ENCODE measurements around the gene ZBTB42. TPM values are rescaled to one million over a fixed set of nuclear protein-coding genes. Genes with fewer than 3 reads are reported as not detected.

ZBTB42 gene
- total RNA-seq, 2 donors from 2014 or later, result 28.4 to 40.9 TPM

DNA sequence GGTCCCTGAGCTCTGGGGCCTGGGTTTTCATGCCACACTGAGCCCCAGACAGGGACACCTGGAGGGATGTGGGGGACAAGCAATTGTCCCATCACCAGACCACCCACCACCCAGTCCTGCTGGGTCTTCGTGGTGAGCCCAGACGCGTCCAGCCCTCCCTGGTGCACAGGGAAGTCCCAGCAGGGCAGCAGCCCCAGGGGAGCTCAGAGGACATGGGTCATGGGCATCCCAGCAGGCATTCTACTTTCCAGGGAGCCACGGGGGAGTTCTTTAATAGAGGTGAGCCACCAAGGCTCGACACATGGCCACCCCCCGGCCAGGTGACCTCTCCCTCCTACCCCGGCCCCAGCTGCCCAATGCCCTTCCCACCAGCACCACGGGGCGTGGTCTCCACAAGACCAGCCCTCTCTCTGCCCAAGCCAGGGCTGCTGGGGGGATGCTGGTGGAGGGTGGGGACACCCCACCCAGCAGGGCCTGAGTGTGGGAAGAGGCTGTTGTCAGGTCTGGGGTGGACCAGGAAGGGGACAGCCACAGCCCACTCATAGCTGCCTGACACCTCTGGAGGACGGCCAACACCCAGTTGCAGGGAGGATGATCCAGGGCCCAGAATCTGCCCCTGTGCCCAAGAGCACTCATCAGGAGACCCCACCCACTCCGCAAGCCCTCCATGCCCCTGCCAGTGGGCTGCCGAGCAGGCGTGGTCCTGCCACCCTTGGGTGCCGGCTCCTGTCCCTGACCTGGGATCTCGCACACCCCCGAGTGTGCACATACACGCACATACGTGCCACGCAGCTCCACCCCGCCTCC, 19.4 kb upstream of the ZBTB42 start:
- Histone ChIP-seq H3K9me3 (no peaks in the 10 kb centered on the region), H3K4me3 (no peak overlapping the region), H3K36me3 (no peaks in the 10 kb centered on the region), H3K4me1 (replicated peaks) (peaks cover 6% of the 10 kb centered on the region), H3K27me3 (replicated peaks; ENCODE audit: insufficient read depth) (no peaks in the 10 kb centered on the region), H3K27ac (no peak overlapping the region)
- TF ChIP-seq POLR2AphosphoS5 (IDR thresholded peaks at IDR 0.05), result no peak
- no peak for TF ChIP-seq CTCF (IDR thresholded peaks at IDR 0.05)
- TF ChIP-seq POLR2A (IDR thresholded peaks at IDR 0.05), result no peak
- no peak for DNase-seq (ENCODE audit: low spot score)
- 83% methylated on average over 17 of the region's 20 CpGs for WGBS
- intact Hi-C loops (cut with DNase I), result no loop called here

GRCh38 chr14:104782086-104782807, 18.7 kb upstream of the ZBTB42 start:
- WGBS, result 84% methylated on average over 27 of the region's 28 CpGs
- no peaks in the 10 kb centered on the region for H3K9me3 ChIP-seq
- TF ChIP-seq CTCF (IDR thresholded peaks at IDR 0.05), result no peak
- no peak for TF ChIP-seq POLR2A (IDR thresholded peaks at IDR 0.05)
- intact Hi-C loops (cut with DNase I), result no loop called here
- H3K36me3 ChIP-seq, result no peaks in the 10 kb centered on the region
- H3K4me1 ChIP-seq (replicated peaks), result peaks cover 13% of the 10 kb centered on the region
- no peak overlapping the region for H3K27ac ChIP-seq
- H3K27me3 ChIP-seq (replicated peaks; ENCODE audit: insufficient read depth), result no peaks in the 10 kb centered on the region
- no peak overlapping the region for H3K4me3 ChIP-seq
- DNase-seq (ENCODE audit: low spot score), result no peak

- TF ChIP-seq POLR2AphosphoS5 (IDR thresholded peaks at IDR 0.05) (no peak), CTCF (IDR thresholded peaks at IDR 0.05) (no peak)
- H3K27me3 ChIP-seq (replicated peaks; ENCODE audit: insufficient read depth), result no peaks in the 10 kb centered on the region
- no peaks in the 10 kb centered on the region for H3K36me3 ChIP-seq
- intact Hi-C loops (cut with DNase I), result no loop called here
- H3K4me3 ChIP-seq, result no peak overlapping the region
- no peaks in the 10 kb centered on the region for H3K9me3 ChIP-seq
- DNase-seq (ENCODE audit: low spot score), result no peak
- no peak overlapping the region for H3K27ac ChIP-seq
- H3K4me1 ChIP-seq (replicated peaks), result peaks cover 17% of the 10 kb centered on the region
- 74% methylated on average over 13 of the region's 13 CpGs for WGBS
Observed at GRCh38 chr14:104782808-104783139, 18.1 kb upstream of the ZBTB42 start.

DNA sequence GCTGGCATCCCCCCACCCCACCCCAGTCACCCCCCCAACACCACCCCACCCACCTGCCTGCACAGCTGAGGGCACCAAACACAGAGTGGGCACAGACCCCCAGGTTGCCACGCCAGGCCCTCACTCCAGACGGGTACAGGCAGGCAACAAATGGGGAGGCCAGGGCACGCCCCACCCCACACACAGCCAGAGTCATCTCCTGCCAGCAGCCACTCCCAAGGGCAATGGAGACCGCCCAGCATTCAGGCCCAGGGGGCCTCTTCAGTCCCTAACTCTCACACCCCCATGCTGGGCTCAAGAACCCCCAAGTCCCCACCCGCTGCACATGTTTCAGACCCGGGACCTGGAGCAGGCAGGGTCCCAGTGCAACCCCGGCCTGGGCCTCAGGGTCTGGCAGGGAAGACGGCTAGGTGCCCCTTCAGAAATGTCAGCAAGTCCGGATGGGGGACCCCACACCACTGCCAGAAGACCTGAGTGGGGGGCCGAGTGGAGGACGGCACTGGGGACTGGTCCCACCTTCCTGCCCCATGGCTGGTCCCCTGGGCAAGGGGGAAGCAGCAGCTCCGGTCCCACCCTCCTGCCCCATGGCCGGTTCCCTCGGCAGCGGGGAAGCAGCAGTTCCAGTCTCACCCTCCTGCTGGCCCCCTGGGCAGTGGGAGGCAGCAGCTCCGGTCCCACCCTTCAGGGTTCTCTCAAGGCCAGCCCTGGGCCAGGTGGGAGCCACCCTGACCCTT, 17.2 kb upstream of the ZBTB42 start:
- no peak for DNase-seq (ENCODE audit: low spot score)
- peak overlapping the region in 1 of 2 donors; percentile 51 for H3K27ac ChIP-seq
- no peak overlapping the region for H3K4me3 ChIP-seq
- WGBS, result 78% methylated on average over 9 of the region's 16 CpGs
- H3K36me3 ChIP-seq, result no peaks in the 10 kb centered on the region
- intact Hi-C loops (cut with DNase I), result no loop called here
- peaks cover 21% of the 10 kb centered on the region for H3K4me1 ChIP-seq (replicated peaks)
- no peaks in the 10 kb centered on the region for H3K27me3 ChIP-seq (replicated peaks; ENCODE audit: insufficient read depth)
- no peaks in the 10 kb centered on the region for H3K9me3 ChIP-seq
- TF ChIP-seq CTCF (IDR thresholded peaks at IDR 0.05), result no peak
- TF ChIP-seq POLR2AphosphoS5 (IDR thresholded peaks at IDR 0.05), result no peak
- TF ChIP-seq POLR2A (IDR thresholded peaks at IDR 0.05), result no peak

Measured in prostate gland (tissue), 2 donors.